Measurements from ENCODE around the gene SLCO2B1.
"Not testable (repeated sequence)": the region's sequence is repeated elsewhere in the genome, so short reads cannot be mapped to it uniquely, and the experiment has no call there.

Gene SLCO2B1, protein sequence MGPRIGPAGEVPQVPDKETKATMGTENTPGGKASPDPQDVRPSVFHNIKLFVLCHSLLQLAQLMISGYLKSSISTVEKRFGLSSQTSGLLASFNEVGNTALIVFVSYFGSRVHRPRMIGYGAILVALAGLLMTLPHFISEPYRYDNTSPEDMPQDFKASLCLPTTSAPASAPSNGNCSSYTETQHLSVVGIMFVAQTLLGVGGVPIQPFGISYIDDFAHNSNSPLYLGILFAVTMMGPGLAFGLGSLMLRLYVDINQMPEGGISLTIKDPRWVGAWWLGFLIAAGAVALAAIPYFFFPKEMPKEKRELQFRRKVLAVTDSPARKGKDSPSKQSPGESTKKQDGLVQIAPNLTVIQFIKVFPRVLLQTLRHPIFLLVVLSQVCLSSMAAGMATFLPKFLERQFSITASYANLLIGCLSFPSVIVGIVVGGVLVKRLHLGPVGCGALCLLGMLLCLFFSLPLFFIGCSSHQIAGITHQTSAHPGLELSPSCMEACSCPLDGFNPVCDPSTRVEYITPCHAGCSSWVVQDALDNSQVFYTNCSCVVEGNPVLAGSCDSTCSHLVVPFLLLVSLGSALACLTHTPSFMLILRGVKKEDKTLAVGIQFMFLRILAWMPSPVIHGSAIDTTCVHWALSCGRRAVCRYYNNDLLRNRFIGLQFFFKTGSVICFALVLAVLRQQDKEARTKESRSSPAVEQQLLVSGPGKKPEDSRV

GRCh38 chr11:75150879-75151278 is at the start of gene SLCO2B1:
TSS of gene SLCO2B1 (plus strand) at chr11:75151107. CDS start at chr11:75151382, 275 bp downstream.
- no peak for DNase-seq

GRCh38 chr11:75101424-75102128 is 49.3 kb upstream of the SLCO2B1 start:
- no peak for DNase-seq

DNA sequence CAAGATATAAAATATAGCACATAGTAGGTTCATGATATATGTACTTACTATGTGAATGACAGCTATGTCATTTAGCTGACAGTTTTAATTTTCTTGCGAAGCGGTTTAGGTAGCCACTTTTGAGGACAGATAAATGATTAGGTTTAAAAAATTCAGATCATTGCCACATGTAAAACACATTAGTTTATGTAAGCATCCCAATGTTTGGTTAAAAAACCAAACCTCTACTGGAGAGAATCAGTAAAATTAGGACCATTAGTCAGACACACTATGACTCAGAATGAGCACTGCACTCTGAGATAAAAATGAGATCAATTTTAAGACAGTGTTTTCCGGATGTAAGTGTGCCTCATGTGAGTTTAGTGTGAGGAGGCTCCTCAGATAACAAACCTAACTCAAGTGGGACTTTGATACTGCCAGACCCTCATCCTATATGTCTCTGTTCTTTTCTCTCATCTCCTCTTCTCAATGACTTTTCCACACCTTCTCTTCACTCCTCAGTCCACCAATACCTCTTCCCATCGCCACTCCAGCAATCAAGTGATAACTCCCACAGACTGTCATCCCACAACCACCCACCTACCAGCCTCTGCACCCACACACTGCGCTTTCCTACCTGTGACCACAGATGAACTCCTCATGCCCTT is 47.4 kb upstream of the SLCO2B1 start:
- DNase-seq = no peak

DNA sequence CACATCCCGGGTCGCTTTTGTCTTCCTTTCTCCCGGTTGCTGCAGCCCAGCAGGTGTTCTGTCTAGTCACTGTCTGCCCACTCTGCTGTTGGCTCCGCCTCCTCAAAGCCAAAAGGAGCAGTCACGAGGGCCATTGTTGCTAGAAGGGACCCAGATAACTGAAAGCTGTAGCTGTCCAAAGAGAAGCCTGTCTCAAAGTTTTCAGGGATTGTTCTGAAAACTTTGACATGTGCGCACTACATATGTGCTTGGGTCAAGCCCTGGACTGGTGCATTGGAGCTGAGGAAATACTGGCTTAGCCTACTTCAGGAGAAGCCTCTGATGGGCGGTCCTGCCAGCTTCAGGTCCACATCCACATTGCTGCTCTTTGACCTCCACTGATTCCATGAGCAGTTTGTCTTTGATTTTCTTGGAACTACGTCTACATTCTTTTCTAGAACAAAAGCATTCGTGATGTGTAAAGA is 45.4 kb upstream of the SLCO2B1 start:
- DNase-seq = no peak

DNA sequence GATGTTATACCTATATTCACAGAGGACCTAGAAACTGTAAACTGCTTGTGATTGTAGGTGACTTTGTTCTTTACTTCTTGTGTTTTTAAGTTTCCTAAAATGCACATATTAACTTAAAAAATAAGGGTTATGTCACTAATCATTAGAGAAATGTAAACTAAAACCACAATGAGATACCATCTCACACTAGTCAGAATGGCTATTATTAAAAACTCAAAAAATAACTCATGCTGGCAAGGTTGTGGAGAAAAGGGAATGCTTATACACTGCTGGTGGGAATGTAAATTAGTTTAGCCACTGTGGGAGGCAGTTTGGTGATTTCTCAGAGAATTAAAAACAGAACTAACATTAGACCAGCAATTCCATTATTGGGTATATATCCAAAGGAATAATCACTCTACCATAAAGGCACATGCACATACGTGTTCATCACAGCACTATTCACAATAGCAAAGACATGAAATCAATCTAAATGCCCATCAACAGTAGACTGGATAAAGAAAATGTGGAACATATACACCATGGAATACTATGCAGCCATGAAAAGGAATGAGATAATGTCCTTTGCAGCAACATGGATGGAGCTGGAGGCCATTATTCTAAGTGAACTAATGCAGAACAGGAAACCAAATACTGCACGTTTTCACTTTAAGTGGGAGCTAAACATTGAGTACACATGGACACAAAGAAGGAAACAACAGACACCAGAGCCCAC is 44.8 kb upstream of the SLCO2B1 start:
- DNase-seq = not testable (repeated sequence)

GRCh38 chr11:75107187-75107586 is 43.7 kb upstream of the SLCO2B1 start:
- DNase-seq = no peak

DNA sequence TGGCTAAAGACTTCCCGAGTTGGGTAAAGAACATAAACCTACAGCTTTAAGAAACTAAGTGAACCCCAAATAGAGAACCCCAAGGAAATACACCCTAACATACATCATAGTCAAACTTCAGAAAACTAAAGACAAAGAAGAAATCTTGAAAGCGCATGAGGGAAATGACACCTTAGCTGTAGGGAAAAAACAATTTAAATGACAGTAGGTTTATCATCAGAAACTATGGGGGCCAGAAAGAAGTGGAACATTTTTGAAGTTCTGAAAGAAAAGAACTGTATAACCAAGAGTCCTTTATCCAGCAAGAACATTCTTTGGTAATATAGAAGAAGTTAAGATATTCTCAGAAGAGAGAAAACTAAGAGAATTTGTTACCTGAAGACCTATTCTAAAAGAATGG is 38.7 kb upstream of the SLCO2B1 start:
- DNase-seq = no peak

GRCh38 chr11:75113030-75113429 is 37.9 kb upstream of the SLCO2B1 start:
- no peak for DNase-seq

GRCh38 chr11:75114465-75114864 is 36.4 kb upstream of the SLCO2B1 start:
- no peak for DNase-seq

DNA sequence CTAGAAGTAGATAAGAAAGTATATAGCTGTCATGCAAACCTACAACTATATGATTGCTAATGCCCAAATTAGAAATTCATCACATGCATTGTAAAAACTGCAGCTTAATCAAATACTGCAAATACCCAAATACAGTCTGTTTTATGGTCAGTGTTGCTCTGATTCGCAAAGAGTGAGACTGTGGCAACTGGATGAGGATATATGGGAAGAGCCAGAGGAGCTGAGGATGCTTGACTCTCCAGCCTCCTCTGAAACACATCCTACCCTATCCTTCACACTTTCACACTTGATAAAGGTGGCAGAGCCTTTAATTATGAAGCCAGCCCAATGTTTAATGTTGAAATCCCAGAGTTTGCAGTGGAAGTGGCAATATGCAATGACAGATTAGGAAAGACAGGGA is 32.3 kb upstream of the SLCO2B1 start:
- no peak for DNase-seq

- DNase-seq = no peak
Observed at GRCh38 chr11:75126564-75126963, 24.3 kb upstream of the SLCO2B1 start.

DNA sequence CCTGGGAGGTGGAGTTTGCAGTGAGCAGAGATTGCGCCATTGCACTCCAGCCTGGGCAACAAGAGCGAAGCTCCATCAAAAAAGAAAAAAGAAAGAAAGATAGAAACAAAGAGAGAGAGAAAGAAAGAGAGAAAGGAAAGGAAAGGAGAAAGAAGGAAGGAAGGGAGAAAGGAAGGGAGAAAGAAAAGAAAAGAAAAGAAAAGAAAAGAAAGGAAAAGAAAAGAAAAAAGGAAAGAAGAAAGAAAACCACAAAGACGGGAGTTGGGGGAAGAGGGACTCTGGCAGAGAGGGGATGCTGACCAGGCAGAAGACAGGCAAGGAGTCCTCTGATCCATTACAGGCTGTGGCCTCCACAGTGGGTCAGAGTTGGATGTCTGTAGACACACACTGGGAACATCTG is 18.8 kb upstream of the SLCO2B1 start:
- DNase-seq = no peak

DNA sequence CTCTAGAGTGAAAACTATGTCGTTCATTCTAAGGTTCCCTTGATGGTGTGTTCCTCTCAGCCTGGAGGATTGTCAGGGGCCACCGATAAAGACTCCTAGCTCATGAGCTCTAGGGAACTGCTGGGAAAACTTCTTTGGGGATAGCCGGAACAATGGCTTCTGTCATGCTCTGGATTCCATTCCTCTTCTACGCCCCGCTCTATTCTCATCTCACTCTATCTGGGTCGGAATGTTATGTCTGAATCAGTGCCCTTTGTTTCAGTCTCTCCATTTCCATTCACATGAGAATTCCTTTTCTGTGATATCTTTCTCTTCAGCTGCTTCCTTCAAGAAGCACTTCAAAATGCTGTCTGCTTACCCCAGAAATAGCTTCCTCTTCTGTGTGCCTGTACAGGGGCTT is 16.9 kb upstream of the SLCO2B1 start:
- no peak for DNase-seq

DNA sequence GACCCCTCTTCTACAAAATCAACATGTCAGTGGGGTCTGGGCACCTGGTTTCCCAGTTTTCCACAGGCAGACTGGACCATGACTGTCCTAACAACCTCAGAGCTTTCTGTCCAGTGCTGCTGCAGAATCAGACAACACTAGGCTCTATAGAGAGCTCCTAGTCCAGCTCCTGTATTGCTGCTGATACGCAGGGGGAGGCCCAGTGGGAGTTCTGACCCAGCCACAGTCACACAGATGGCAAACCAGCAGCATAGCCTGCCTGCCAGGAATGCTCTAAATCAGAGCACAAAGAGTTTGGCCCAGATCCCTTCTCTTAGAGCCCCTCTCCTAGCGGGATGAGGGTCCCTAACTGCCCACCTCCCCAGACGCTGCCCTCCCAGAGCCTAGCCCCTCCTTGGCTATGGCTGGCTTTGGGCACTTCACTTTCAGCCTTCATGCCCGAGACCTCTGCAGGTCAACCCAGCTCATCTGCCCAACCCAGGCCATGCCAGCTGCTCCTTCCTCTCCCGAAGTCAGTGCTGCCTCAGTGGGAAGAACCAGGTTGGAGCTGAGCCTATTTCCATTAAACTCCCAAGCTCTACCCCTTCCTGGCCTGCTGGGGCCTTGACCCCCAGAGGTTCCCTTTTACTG is 15.8 kb upstream of the SLCO2B1 start:
- no peak for DNase-seq

DNA sequence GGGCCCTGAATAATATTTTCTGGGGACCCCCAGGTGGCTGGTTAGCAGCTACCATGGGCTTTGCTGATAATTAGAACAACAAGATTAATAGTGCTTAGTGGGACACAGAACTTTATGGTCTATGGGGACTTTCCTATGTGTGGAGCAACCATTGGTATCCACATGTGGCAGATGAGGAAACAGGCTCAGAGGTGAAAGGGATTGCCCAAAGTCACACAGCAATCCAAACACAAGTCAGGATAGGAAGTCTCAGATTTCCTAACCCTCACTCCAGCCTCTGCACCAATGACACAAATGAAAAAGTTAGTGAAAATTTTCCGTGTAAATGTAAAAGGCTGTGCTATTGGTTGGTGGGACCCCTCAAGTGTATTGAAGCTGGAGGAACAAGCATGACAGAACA is 15.3 kb upstream of the SLCO2B1 start:
- DNase-seq = no peak

DNA sequence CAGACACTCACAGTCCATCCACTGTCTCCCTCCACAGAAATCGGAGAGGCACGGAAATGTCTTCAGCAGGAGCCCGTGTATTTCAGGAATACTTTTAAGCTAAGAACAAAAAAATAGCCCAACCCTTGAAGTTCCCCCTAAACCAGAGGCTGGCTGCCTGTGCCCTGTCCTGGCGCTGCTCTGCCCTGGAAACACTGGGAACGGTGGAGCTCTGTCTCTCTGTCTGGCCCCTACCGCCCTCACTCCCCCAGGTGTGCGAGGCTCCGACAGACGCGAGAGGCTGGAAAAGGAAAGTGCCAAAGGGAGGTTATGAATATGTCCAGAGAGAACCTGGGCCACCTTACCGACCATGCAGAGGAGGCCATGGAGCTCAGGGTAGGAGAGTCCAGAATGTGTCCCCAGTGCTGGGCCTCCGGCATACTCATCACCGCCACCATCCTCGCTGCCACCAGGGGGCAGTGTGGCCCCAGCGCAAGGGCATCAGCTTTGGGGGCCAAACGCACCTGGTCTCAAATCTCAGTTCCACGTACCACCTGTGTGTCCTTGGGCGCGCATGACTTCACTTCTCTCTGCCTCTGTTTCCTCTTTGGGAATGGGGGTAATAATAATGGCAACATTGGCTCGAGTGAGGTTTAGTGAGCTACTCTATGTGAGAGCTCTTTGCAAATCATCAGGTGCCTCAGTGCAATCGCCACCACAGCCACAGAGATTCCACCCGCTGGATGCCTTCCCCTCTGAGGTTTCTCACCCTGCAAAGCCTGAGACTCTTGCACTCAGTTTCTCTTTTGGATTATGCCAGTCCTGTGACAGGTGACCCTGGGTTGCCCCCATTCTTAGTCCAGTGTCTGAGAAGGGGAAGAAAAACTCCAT is 10.4 kb upstream of the SLCO2B1 start:
- DNase-seq = peak; percentile 83

DNA sequence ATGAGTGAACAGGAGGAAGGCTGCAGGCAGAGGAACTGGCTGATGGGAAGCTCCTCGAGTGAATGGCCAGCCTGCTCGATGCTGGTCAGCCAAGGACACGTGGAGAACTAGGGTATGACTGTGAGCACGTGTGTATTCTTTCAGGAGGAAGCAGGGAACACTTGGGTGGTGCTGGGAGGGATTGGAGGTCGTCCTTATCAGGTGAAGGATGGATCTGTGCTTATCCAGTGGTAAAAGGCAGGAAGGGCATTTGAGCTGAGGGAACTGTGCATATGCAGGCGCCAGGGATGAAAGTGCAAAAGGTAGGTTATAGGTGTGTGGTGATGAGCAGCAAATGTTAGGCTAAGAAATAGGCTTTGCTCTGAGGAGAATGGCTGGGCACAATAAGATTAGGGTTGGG is 9.7 kb upstream of the SLCO2B1 start:
- no peak for DNase-seq

GRCh38 chr11:75142714-75143419 is 8.0 kb upstream of the SLCO2B1 start:
- DNase-seq = peak; percentile 68

DNA sequence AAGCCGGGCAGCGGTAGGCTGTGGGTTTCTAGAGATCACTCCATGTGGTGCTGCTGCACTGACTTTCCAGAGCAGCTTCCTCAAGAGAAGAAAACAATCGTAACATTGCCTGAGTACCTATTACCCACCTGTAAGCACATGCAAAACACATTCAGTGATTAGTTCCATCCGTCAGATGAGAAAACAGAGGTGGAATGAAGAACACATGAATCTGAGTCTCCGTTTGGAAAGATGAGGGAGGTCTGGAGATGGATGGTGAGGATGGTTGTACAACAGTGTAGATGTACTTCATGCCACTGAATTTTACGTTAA is 7.5 kb upstream of the SLCO2B1 start:
- DNase-seq = no peak

- no peak for DNase-seq
Observed at GRCh38 chr11:75144716-75145014, 6.2 kb upstream of the SLCO2B1 start.

All from activated CD4-positive, CD25-positive, alpha-beta regulatory T cell treated with anti-CD3 and anti-CD28 coated beads, Interleukin-2, amount 50 U/mL, for 72 hours (primary cell).